CD4-positive, CD25-positive, alpha-beta regulatory T cell (primary cell): ENCODE data around the gene DDX17. TPM values are rescaled to one million over a fixed set of nuclear protein-coding genes. Genes with fewer than 3 reads are reported as not detected.

ENCODE experiments used
- ATAC-seq, 2 donors: fragments of 150-1000 bp; cut with Tn5 transposase; one replicate each; pipeline ENCODE4 v1.10.0; 2021; ENCODE audit warnings: low read depth in 2 of 2, moderate number of reproducible peaks in 2 of 2, moderate library complexity in 1 of 2
- DNase-seq, 3 donors: peaks; one replicate each; pipeline versions ENCODE4 v3.0.0 to v3.0.0-alpha.2; 2012 to 2022; ENCODE audit warnings: mixed read lengths in 1 of 3
- H3K27ac ChIP-seq: one replicate; pipeline ENCODE4 v1.7.0; 2013; ENCODE audit warnings: mild to moderate bottlenecking, low read length; ENCODE audit not compliant: insufficient read depth, poor library complexity, severe bottlenecking
- H3K27me3 ChIP-seq: one replicate; pipeline ENCODE4 v1.7.0; 2013; ENCODE audit warnings: low read length; ENCODE audit not compliant: control insufficient read depth, insufficient read depth
- H3K36me3 ChIP-seq: one replicate; pipeline ENCODE4 v1.7.0; 2013; ENCODE audit warnings: mild to moderate bottlenecking, low read length, moderate library complexity; ENCODE audit not compliant: control insufficient read depth, insufficient read depth
- H3K4me1 ChIP-seq: 2 replicates; pipeline ENCODE4 v1.7.0; 2013; ENCODE audit warnings: mild to moderate bottlenecking, low read length; ENCODE audit not compliant: insufficient read depth, control insufficient read depth, poor library complexity, severe bottlenecking
- H3K4me3 ChIP-seq: one replicate; pipeline ENCODE4 v1.7.0; 2013; ENCODE audit warnings: low read depth, mild to moderate bottlenecking, low read length, moderate library complexity
- H3K9me3 ChIP-seq, 2 experiments: 1 replicate in 1 of 2; 2 replicates in 1 of 2; pipeline ENCODE4 v1.7.0; 2013; ENCODE audit warnings: low read length in 2 of 2, mild to moderate bottlenecking in 1 of 2, moderate library complexity in 1 of 2; ENCODE audit not compliant: control insufficient read depth in 2 of 2
- H3K27ac Mint-ChIP-seq, 3 donors: one replicate each; pipeline ENCODE4 v1.8.0; 2020 to 2022; ENCODE audit warnings: mild to moderate bottlenecking in 3 of 3, mixed read lengths in 3 of 3, moderate library complexity in 2 of 3
- H3K27me3 Mint-ChIP-seq: one replicate; pipeline ENCODE4 v1.8.0; 2022; ENCODE audit warnings: mild to moderate bottlenecking, mixed read lengths
- H3K36me3 Mint-ChIP-seq: one replicate; pipeline ENCODE4 v1.8.0; 2020; ENCODE audit warnings: mixed read lengths
- H3K4me1 Mint-ChIP-seq, 4 donors: one replicate each; pipeline ENCODE4 v1.8.0; 2020 to 2022; ENCODE audit warnings: mixed read lengths in 4 of 4, mild to moderate bottlenecking in 1 of 4
- H3K4me3 Mint-ChIP-seq, 4 donors: one replicate each; pipeline ENCODE4 v1.8.0; 2020 to 2022; ENCODE audit warnings: mild to moderate bottlenecking in 4 of 4, mixed read lengths in 4 of 4, moderate library complexity in 3 of 4
- H3K9me3 Mint-ChIP-seq, 7 donors: one replicate each; pipeline ENCODE4 v1.8.0; 2020 to 2022; ENCODE audit warnings: mixed read lengths in 7 of 7, mild to moderate bottlenecking in 3 of 7, moderate library complexity in 2 of 7
- polyA plus RNA-seq, 4 donors: library from polyadenylated mRNA; unstranded; fragments of 300-500 nt; fragmentation: Illumina TruSeq; gene quantifications; one replicate each; pipeline ENCODE4 v1.2.3, GENCODE V29; 2021
- total RNA-seq: library from RNA; stranded (reverse); gene quantifications from one replicate; pipeline ENCODE4 v1.2.3, GENCODE V29; 2022

The DDX17 gene
- total and polyA plus RNA-seq, 5 donors from 2014 or later = 36.5 to 658 (median 44.4) TPM

DNA sequence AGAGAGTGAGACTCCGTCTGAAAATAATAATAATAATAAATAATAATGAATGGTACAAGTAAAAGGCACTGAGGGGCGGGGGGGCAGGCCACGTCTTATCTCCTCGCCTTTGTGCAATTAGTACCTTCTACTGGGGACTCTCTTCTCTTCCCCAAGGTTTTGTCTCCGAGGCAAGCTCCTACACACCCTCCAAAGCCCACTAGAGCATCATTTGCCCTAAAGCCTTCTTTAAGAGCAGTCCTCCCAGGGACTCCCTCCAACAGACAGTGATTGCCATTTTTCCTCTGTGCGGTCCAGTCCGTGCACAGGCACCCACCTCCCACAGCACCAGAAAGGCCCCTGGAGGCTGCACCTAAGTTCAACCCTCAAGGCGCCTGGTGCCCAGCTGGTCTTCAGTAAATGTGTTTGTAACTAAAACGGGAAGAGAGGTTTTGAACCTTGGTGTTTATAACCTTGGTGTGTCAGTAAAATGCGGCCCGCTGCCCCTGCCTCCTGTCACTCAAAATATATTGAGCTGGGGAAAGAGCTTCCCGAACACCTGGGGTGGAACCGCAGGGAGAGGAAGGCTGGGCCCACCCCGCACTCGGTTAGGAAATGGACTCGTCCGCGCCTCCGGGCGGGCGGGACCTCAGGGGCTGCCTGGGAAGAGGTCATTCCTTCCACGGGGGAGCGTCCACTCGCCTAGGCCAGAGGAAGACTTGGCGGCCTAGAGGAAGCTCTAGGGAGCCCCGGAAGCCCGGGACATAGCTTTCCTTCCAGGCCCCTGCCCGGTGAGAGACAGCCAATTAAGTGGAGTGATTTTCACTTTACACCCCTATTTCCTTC lies 42.9 kb downstream of the DDX17 start:
- no peak for ATAC-seq
- H3K27ac ChIP-seq = no peak overlapping the region
- peaks cover 17% of the 10 kb centered on the region for H3K4me1 ChIP-seq
- peaks cover 0 to 3% (median 0%) of the 10 kb centered on the region in 7 donors for H3K9me3 Mint-ChIP-seq
- no peaks in the 10 kb centered on the region for H3K36me3 Mint-ChIP-seq
- H3K27ac Mint-ChIP-seq = no peak overlapping the region
- H3K27me3 Mint-ChIP-seq = peaks cover 78% of the 10 kb centered on the region
- H3K4me3 ChIP-seq = no peak overlapping the region
- H3K4me3 Mint-ChIP-seq = no peak overlapping the region
- no peak for DNase-seq
- no peaks in the 10 kb centered on the region for H3K9me3 ChIP-seq
- H3K27me3 ChIP-seq = peaks cover 15% of the 10 kb centered on the region
- H3K36me3 ChIP-seq = no peaks in the 10 kb centered on the region
- H3K4me1 Mint-ChIP-seq = peaks cover 0 to 14% (median 4%) of the 10 kb centered on the region in 4 donors

- H3K27ac ChIP-seq = no peak overlapping the region
- Mint-ChIP-seq H3K36me3 (peaks cover 2% of the 10 kb centered on the region), H3K27ac (no peak overlapping the region), H3K27me3 (peaks cover 85% of the 10 kb centered on the region), H3K4me3 (no peak overlapping the region), H3K4me1 (peaks cover 0 to 9% (median 0%) of the 10 kb centered on the region in 4 donors), H3K9me3 (peaks cover 0 to 3% (median 0%) of the 10 kb centered on the region in 7 donors)
- H3K4me1 ChIP-seq = peaks cover 8% of the 10 kb centered on the region
- DNase-seq (peak in 2 of 3 donors; percentile 37 to 70), ATAC-seq (peak; percentile 35 to 50)
- no peaks in the 10 kb centered on the region for H3K36me3 ChIP-seq
- peaks cover 23% of the 10 kb centered on the region for H3K27me3 ChIP-seq
- H3K9me3 ChIP-seq = no peaks in the 10 kb centered on the region
- no peak overlapping the region for H3K4me3 ChIP-seq
Measured at GRCh38 chr22:38461414-38462081, 44.6 kb downstream of the DDX17 start.

DNA sequence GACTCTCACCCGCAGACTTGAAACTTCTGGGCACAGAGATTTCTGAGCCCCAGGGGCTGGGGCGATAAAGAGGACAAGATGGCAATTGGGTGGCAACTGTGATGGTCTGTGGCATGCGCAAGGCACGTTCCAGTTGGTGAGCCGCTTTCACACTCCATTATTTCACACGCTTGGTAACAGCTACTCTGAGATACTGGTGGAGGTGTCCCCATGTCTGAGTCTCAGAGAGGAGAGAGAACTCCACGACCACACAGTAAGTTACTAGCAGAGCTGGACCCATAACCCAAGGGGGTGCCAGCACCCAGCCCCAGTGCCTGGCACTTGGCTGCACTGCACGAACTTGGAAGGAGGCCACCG lies 45.1 kb downstream of the DDX17 start:
- no peaks in the 10 kb centered on the region for H3K36me3 ChIP-seq
- H3K27ac Mint-ChIP-seq = no peak overlapping the region
- H3K9me3 ChIP-seq = no peaks in the 10 kb centered on the region
- H3K4me3 Mint-ChIP-seq = no peak overlapping the region
- peaks cover 89% of the 10 kb centered on the region for H3K27me3 Mint-ChIP-seq
- peaks cover 0 to 3% (median 0%) of the 10 kb centered on the region in 7 donors for H3K9me3 Mint-ChIP-seq
- peaks cover 3% of the 10 kb centered on the region for H3K36me3 Mint-ChIP-seq
- DNase-seq (no peak), ATAC-seq (no peak)
- H3K27me3 ChIP-seq = peaks cover 24% of the 10 kb centered on the region
- H3K4me1 Mint-ChIP-seq = peaks cover 0 to 11% (median 0%) of the 10 kb centered on the region in 4 donors
- H3K27ac ChIP-seq = no peak overlapping the region
- H3K4me1 ChIP-seq = peaks cover 9% of the 10 kb centered on the region
- no peak overlapping the region for H3K4me3 ChIP-seq

DNA sequence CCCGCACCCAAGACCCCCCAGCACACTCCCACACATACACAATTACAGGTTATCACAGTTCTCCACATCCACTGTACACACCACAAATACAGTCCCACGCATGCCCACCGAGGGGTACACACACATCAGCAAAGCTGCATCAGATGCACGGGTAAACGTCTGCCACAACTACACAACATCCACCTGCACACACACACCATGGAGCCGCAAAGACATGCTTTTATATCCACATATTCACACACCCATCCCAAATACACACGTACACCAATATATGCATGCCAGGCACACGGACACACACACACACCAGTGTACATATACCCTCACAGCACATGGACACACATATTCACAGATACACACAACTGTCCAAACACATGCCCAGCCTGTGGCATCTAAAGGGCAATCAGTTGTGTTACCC lies 45.7 kb downstream of the DDX17 start:
- peak overlapping the region in 2 of 4 donors; percentile 1 to 20 for H3K4me3 Mint-ChIP-seq

GRCh38 chr22:38456841-38457699 lies 49.0 kb downstream of the DDX17 start:
- H3K27ac ChIP-seq = no peak overlapping the region
- no peaks in the 10 kb centered on the region for H3K36me3 ChIP-seq
- peaks cover 0 to 17% (median 3%) of the 10 kb centered on the region in 4 donors for H3K4me1 Mint-ChIP-seq
- peak overlapping the region in 1 of 3 donors; percentile 46 for H3K27ac Mint-ChIP-seq
- no peak overlapping the region for H3K4me3 ChIP-seq
- H3K4me1 ChIP-seq = peaks cover 23% of the 10 kb centered on the region
- H3K4me3 Mint-ChIP-seq = peak overlapping the region; percentile 16 to 79 (median 72)
- ATAC-seq (no peak), DNase-seq (no peak)
- peaks cover 27% of the 10 kb centered on the region for H3K27me3 ChIP-seq
- H3K27me3 Mint-ChIP-seq = peaks cover 80% of the 10 kb centered on the region
- H3K9me3 Mint-ChIP-seq = peaks cover 0 to 5% (median 0%) of the 10 kb centered on the region in 7 donors
- no peaks in the 10 kb centered on the region for H3K9me3 ChIP-seq
- peaks cover 3% of the 10 kb centered on the region for H3K36me3 Mint-ChIP-seq

More for the DNA sequence above, 45.7 kb downstream of the DDX17 start:
- Histone ChIP-seq H3K9me3 (no peaks in the 10 kb centered on the region), H3K27ac (no peak overlapping the region), H3K4me1 (peaks cover 15% of the 10 kb centered on the region), H3K27me3 (peaks cover 24% of the 10 kb centered on the region), H3K4me3 (no peak overlapping the region), H3K36me3 (no peaks in the 10 kb centered on the region)
- H3K27ac Mint-ChIP-seq = no peak overlapping the region
- DNase-seq (no peak), ATAC-seq (no peak)
- peaks cover 87% of the 10 kb centered on the region for H3K27me3 Mint-ChIP-seq
- H3K4me1 Mint-ChIP-seq = peaks cover 0 to 11% (median 0%) of the 10 kb centered on the region in 4 donors
- peaks cover 3% of the 10 kb centered on the region for H3K36me3 Mint-ChIP-seq
- H3K9me3 Mint-ChIP-seq = peaks cover 0 to 3% (median 0%) of the 10 kb centered on the region in 7 donors

- Mint-ChIP-seq H3K27me3 (peaks cover 80% of the 10 kb centered on the region), H3K4me1 (peaks cover 0 to 17% (median 3%) of the 10 kb centered on the region in 4 donors), H3K36me3 (peaks cover 3% of the 10 kb centered on the region), H3K4me3 (peak overlapping the region; percentile 70 to 81 (median 76)), H3K27ac (peak overlapping the region in 1 of 3 donors; percentile 46), H3K9me3 (peaks cover 0 to 5% (median 0%) of the 10 kb centered on the region in 7 donors)
- Histone ChIP-seq H3K27me3 (peaks cover 27% of the 10 kb centered on the region), H3K9me3 (no peaks in the 10 kb centered on the region), H3K36me3 (no peaks in the 10 kb centered on the region), H3K27ac (no peak overlapping the region), H3K4me1 (peaks cover 19% of the 10 kb centered on the region), H3K4me3 (no peak overlapping the region)
- DNase-seq (no peak), ATAC-seq (no peak)
Measured at GRCh38 chr22:38456272-38456835, 49.8 kb downstream of the DDX17 start.
